GM12874 (cell line): ENCODE measurements around the gene SLC12A8.

ENCODE experiments used
- CTCF ChIP-seq: IDR thresholded peaks from 2 replicates; pipeline ENCODE4 v1.5.1; 2011; ENCODE audit warnings: low read depth, mild to moderate bottlenecking, control low read depth, low read length, moderate library complexity; ENCODE audit not compliant: insufficient read depth

The SLC12A8 gene

GRCh38 chr3:125140818-125141595 is 71.5 kb downstream of the SLC12A8 start:
- TF ChIP-seq CTCF: no peak

GRCh38 chr3:125140011-125140817 is 72.3 kb downstream of the SLC12A8 start:
- TF ChIP-seq CTCF: no peak

GRCh38 chr3:125139386-125139785 is 73.2 kb downstream of the SLC12A8 start:
- TF ChIP-seq CTCF: no peak

GRCh38 chr3:125137358-125138033 is 75.1 kb downstream of the SLC12A8 start:
- no peak for TF ChIP-seq CTCF

GRCh38 chr3:125136966-125137357 is 75.6 kb downstream of the SLC12A8 start:
- TF ChIP-seq CTCF: no peak

GRCh38 chr3:125136515-125136914 is 76.0 kb downstream of the SLC12A8 start:
- no peak for TF ChIP-seq CTCF

GRCh38 chr3:125134952-125135351 is 77.6 kb downstream of the SLC12A8 start:
- no peak for TF ChIP-seq CTCF
